T-helper 1 cell treated with Interleukin-12 subunit alpha and Interleukin-12 subunit beta and Interleukin-4 antibody, amounts not matched to agents 30 ng/mL and 1 ng/mL, for 36 hours (primary cell): ENCODE data around the gene TIPARP. TPM values are rescaled to one million over a fixed set of nuclear protein-coding genes. Genes with fewer than 3 reads are reported as not detected.
"Not testable (repeated sequence)": the region's sequence is repeated elsewhere in the genome, so short reads cannot be mapped to it uniquely, and the experiment has no call there.

ENCODE experiments used
- intact Hi-C: fragments of 100-400 bp; cut with micrococcal nuclease; formaldehyde crosslinking; loops from one replicate; pipeline ENCODE4 v1.15.1; 2024
- total RNA-seq: library from RNA; stranded (reverse); gene quantifications from 2 replicates; pipeline ENCODE4 v1.2.3, GENCODE V29; 2022

Gene TIPARP
- total RNA-seq, 1 donor from 2014 or later: 49.8 TPM

- intact Hi-C loops: no loop called here
Observed at GRCh38 chr3:156648086-156648485, 26.3 kb upstream of the TIPARP start.

- intact Hi-C loops: no loop called here
Observed at GRCh38 chr3:156649681-156650080, 24.7 kb upstream of the TIPARP start.

DNA sequence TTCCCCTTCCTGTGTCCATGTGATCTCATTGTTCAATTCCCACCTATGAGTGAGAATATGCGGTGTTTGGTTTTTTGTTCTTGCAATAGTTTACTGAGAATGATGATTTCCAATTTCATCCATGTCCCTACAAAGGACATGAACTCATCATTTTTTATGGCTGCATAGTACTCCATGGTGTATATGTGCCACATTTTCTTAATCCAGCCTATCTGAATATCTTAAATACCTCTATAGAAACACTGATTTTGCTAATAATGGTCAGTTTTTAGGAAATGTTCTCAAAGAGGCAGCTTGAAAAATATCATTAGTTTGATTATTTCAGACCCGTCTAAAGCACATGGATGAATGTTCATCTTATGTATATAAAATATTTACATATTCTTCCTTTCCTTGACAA lies 21.7 kb upstream of the TIPARP start:
- intact Hi-C loops: not testable (repeated sequence)

- intact Hi-C loops: no loop called here
Observed at GRCh38 chr3:156654834-156655233, 19.6 kb upstream of the TIPARP start.

DNA sequence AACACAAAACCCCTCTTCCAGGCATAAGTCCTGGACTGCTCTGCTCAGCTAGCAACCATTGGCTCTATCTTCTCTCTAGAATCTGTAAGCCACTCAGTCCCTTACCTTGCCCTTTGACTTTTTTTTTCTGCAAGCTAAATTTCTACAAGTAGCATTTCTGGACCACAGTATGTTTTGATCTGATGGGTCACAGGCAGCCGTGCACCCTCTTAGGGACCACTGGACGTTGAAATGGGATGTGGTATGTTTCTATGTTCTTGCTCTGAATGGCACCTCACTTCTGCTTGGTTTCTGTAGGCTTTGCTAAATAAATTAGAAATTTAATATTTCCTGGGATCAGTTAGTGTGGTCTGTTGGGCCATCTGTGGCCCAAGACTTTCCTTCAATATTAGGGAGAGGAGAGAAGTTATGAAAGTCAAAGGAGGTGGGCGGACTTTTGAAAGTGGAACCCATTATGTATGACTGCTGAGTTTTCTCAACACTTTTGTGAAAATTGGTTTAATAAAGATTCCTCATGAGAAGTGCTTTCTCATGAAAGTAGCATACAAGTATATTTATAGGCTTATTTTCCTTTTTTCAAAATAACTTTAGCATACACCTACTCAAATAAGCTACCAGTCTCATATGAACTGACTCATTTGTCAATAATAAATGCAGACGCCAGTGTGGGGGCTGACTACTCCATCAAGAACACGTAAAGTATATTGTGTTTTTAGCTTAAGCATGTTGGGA lies 18.4 kb upstream of the TIPARP start:
- intact Hi-C loops: no loop called here

- intact Hi-C loops: no loop called here
Observed at GRCh38 chr3:156657440-156657839, 16.9 kb upstream of the TIPARP start.

DNA sequence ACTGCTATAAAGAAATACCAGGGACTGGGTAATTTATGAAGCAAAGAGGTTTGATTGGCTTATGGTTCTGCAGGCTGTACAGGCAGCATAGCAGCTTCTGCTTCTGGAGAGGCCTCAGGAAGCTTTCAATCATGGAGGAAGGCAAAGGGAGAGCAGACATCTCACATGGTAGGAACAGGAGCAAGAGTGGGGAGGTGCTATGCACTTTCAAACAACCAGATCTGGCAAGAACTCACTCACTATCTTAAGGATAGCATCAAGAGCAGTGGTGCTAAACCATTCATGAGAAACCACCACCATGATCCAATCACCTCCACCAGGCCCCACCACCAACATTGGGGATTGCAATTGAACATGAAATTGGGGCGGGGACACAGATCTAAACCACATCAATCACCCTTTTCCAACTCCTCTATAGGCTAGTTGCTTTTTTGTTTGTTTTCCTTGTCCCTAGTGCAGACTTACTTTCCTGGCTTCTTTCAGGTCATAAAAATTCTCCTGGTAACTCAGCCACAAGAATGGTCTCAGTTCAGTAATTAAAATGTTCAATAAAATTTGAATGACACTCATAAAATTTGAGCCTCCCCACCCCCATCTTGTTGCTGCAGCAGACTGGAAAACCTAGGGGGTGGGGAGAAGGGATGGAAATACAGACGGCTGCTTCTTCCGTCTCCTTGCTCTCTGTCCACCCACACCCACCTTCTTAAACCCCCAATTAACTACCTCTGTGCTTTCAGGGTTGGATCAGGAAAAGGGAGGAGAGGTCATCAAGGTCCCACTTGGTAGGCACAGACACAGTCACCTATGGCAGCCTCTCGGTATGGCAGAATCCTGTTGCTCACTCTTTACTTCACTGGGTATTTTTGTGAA lies 16.3 kb upstream of the TIPARP start:
- intact Hi-C loops: no loop called here

DNA sequence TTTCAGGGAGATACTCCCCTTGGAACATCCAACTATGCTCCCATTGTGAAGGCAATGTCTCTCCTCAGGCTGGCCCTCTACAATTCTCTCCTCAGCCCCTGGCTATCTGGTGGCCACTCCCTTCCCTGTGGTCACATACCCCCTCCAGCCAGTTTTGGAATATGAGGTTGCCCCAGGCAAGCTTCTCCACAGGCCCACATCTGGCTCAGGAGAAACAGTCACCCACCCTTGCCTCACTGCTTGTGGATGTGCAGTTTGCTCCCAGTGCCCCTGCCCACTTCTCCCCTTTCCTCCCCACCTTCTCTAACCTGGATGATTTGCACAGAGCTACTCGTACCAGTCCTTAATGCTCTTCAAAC lies 15.7 kb upstream of the TIPARP start:
- intact Hi-C loops: no loop called here

- intact Hi-C loops: no loop called here
Observed at GRCh38 chr3:156659260-156659659, 15.1 kb upstream of the TIPARP start.

DNA sequence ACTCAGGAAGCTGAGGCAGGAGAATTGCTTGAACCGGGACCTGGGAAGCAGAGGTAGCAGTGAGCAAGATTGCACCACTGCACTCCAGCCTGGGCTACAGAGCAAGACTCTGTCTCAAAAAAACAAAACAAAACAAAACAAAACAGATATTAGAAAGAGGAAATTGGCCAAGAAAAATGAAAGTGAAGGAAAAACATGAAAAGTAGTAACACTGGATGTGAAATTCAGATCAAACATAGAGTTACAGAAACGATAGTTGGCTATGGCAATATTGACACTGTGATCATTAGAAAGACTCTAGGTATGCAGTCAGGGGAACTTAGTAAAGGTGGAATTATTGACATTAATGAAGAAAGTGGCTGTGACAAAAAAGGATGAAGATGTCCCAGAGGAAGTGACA lies 13.2 kb upstream of the TIPARP start:
- intact Hi-C loops: no loop called here

DNA sequence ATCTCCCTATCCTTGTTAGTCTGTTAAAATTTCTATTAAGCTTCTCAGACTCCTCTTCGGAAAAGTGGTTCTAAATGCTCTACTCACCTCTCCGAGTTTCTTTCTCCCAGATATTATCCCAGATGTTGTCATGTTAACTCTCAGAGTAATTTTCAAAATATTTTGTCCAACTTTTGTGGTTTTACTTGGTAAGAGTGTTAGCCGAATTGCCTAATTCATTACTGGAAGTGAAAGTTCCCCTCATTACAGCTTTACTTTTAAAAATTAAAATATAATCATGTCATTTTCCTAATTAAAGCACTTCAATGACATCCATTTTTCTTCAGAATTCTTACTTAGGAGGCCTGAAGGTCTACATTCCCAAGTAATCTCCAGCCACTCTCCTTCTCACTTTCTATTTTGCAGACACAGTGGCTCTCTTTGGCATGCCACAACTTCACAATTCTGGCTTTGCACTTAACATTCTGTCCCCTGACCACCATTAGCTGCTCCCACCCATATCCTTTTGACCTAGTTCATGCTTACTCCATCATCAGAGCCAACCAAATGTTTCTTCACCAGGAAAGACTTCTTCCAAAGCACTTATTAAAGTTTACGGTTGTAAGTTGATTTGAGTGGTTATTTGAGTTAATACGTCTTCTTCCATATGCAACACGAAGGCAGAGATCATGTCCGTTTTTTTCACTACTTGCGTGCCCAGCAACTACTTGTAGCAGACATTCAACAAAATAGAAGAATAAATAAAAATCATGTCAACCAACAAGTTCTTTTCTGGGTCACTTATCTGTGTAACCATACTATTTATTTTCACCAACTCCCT lies 10.2 kb upstream of the TIPARP start:
- intact Hi-C loops: loop anchor here (1.0 to 2.0 kb wide), 2 partner anchors 20 to 57 kb away; no protein-coding TSS in a partner anchor

GRCh38 chr3:156664831-156665178 lies 9.6 kb upstream of the TIPARP start:
- intact Hi-C loops: loop anchor here (1.0 to 2.0 kb wide), 3 partner anchors 8 to 58 kb away; no protein-coding TSS in a partner anchor

DNA sequence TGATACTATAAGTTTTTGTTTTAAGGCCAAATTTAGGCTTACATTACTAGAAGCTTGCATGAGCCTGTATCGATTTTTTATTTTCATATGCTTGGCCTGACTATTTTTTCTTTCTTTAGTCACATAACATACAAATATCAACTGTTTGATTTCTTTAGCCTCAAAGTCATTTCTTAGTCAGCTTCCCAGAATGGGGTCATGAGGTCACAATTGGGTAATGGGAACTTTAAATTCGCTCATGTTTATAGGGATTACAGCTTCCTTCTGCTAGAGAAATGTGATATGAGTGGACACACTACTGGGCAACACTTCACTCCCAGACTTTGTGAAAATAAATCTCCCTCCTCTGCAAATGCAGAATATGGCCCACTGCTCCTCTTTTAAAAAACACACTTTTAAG lies 9.1 kb upstream of the TIPARP start:
- intact Hi-C loops: loop anchor here (1.0 to 2.0 kb wide), 2 partner anchors 8 to 58 kb away; no protein-coding TSS in a partner anchor

GRCh38 chr3:156666073-156666472 lies 8.3 kb upstream of the TIPARP start:
- intact Hi-C loops: no loop called here

DNA sequence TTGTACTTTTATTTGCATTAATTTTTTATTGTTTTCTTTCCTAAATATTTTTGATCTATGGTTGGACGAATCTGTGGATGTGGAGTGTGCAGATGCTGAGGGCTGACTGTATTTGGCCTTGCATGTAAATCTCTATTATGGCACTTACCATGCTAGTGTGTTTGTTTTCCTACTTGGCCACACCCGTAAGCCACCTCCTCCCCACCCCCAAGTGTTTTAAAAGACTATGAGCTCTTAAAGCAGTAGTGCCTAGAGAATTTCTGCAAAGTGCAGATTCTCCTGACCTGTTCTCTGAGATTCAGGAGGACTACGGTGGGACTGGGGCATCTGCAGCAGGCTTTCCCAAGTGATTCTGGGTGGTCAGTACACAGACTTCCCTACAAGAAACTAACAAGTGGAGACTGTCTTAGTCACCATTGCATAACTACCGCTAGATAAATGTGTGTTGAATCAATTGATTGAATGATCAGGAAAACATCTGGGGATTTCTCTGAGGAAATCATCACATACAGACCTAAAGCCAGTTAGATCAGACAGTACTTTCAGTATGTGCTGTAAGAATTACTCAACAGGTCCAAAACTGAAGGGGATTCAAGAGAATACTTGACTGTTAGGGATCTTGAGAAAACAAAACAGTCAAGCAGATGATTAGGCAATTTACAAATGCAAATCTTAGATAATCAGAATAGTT lies 6.2 kb upstream of the TIPARP start:
- intact Hi-C loops: no loop called here

DNA sequence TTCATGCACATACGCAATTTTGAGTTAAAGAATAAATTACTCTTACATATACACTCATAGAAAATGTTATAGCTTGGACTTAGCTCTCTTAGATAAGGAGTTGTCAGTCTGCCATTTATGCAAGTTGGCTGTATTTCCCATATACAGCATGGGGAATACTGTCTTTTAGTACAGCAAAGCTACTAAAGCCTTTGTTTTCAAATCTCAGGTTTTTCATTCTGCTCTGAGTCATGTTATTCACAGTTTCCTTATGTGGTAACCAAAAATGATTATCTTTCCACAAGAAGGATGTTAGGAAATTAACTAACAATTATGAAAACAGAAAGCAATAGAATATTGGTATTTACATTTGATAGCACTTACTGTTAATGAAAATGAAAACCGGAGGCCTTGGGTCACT lies 4.3 kb upstream of the TIPARP start:
- intact Hi-C loops: no loop called here

GRCh38 chr3:156670652-156671051 lies 3.7 kb upstream of the TIPARP start:
- intact Hi-C loops: no loop called here

DNA sequence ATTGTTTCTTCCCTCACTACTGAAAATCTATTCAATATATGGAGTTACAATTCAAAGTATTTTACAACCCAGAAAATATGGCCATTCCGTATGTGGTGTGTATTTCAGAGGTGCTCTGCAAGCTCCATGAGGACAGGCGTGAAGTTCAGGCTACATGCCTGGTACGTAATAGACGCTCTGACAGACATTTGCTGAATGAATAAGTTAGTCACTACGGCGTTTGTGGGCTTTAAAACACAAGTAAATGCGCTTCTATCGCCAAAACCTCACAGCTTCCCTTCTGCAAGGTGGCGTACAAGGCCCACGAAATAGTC lies 701 bp upstream of the TIPARP start:
- intact Hi-C loops: loop anchor here (1.0 to 2.0 kb wide), 15 partner anchors 8 to 819 kb away; partner anchors contain the start of genes CCNL1, SLC33A1 and SSR3

- intact Hi-C loops: loop anchor here (1.0 to 2.0 kb wide), 14 partner anchors 16 to 821 kb away; partner anchors contain the start of genes CCNL1, SLC33A1 and SSR3
Observed at GRCh38 chr3:156674911-156675829, 780 bp downstream of the TIPARP start.
